Measurements from ENCODE around the gene CIC. TPM values are rescaled to one million over a fixed set of nuclear protein-coding genes. Genes with fewer than 3 reads are reported as not detected.
A peak's percentile ranks its signal among the peaks of the same experiment; 100 is the strongest.

CIC gene
- total and polyA plus RNA-seq, 10 of the 15 experiments (the other 5 are each of a cell fraction or from before 2014, with no cell fraction given), result 0.18 to 50.6 (median 7.1) TPM

- peaks cover 10% of the 10 kb centered on the region in 2 experiments; a peak in 3 of 4 replicates for H3K36me3 ChIP-seq (ENCODE audit: control insufficient read depth in 2 of 2, insufficient read depth in 2 of 2, low read length in 1 of 2)
- FAIRE-seq (peak; percentile 98), ATAC-seq (peak; percentile 96), DNase-seq (ENCODE audit: low read depth, low spot score) (peak; percentile 41)
- H3K4me3 ChIP-seq, result no peak overlapping the region
- no peaks in the 10 kb centered on the region for H3K79me2 ChIP-seq (ENCODE audit: control insufficient read depth, insufficient read depth, low read length)
- H3K9me3 ChIP-seq (replicated peaks; ENCODE audit: control insufficient read depth, insufficient read depth, low read length), result no peaks in the 10 kb centered on the region
- no TSS peak for BruUV-seq (replicated peaks)
- no peak overlapping the region for H2AFZ ChIP-seq (ENCODE audit: control insufficient read depth, low read depth, low read length)
- RAD21 ChIA-PET (ENCODE audit: unreplicated experiment), result interaction anchor here (0.7 to 1.1 kb wide), 4 partner anchors 49 to 163 kb away, joined by 3 read pairs; partner anchors contain the start of gene POU2F2
- intact Hi-C loops (cut with micrococcal nuclease; ENCODE audit: unreplicated experiment) (loop anchor here (5.0 kb wide), 1 partner anchor 164 kb away; the partner anchor contains the start of gene POU2F2), in situ Hi-C loops (cut with MboI) (no loop called here)
- H3K27me3 ChIP-seq (replicated peaks in 1 of 2; ENCODE audit: control insufficient read depth in 2 of 2, insufficient read depth in 2 of 2, low read length in 1 of 2), result no peaks in the 10 kb centered on the region
- CTCF ChIA-PET, result interaction anchor here (0.6 to 3.2 kb wide), 22 partner anchors 10 to 220 kb away, joined by 3 to 25 read pairs (median 4); partner anchors contain the start of genes POU2F2 and ZNF574
- SMC1A ChIA-PET (ENCODE audit: uncharacterized antibody, unreplicated experiment), result interaction anchor here (0.7 to 1.3 kb wide), 8 partner anchors 14 to 172 kb away, joined by 3 to 6 read pairs (median 4); no protein-coding TSS in a partner anchor
- POLR2A ChIA-PET, result interaction anchor here (1.0 to 1.4 kb wide), 3 partner anchors 9 to 167 kb away, joined by 3 to 4 read pairs (median 3); no protein-coding TSS in a partner anchor
- H3K9ac ChIP-seq (ENCODE audit: control insufficient read depth, insufficient read depth, low read length), result no peak overlapping the region
- H3K4me1 ChIP-seq (ENCODE audit: control insufficient read depth, insufficient read depth, low read length), result no peaks in the 10 kb centered on the region; the same call in 1 of the 2 replicates
- no peaks in the 10 kb centered on the region for H4K20me1 ChIP-seq (ENCODE audit: control insufficient read depth, insufficient read depth)
- no peak overlapping the region for H3K27ac ChIP-seq (ENCODE audit: control insufficient read depth, insufficient read depth)
- H3K4me2 ChIP-seq (ENCODE audit: control insufficient read depth, insufficient read depth), result no peak overlapping the region; the same call in 1 of the 2 replicates
- WGBS (ENCODE audit: insufficient coverage, insufficient replicate concordance, low lambda C conversion rate, missing lambda C conversion rate), result 71% methylated on average over 6 of the region's 6 CpGs
- TF ChIP-seq POLR2AphosphoS2 (IDR thresholded peaks at IDR 0.05; ENCODE audit: low read depth, low read length) (no peak), FOXK2 (IDR thresholded peaks at IDR 0.05) (no peak), RB1 (IDR thresholded peaks at IDR 0.05; ENCODE audit: borderline replicate concordance) (peak; percentile 39; the same call in 1 of the 2 replicates), YY1 (IDR thresholded peaks at IDR 0.05; ENCODE audit: low read depth, low read length) (peak; percentile 56; the same call in 1 of the 2 replicates), RAD21 (IDR thresholded peaks at IDR 0.05; ENCODE audit: insufficient read depth, low read depth, low read length) (peak; percentile 74), HDAC6 (IDR thresholded peaks at IDR 0.05; ENCODE audit: unreplicated experiment) (no peak), ZBTB33 (IDR thresholded peaks at IDR 0.05) (no peak)
- TF ChIP-seq, protein P1, sequence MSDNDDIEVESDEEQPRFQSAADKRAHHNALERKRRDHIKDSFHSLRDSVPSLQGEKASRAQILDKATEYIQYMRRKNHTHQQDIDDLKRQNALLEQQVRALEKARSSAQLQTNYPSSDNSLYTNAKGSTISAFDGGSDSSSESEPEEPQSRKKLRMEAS (IDR thresholded peaks at IDR 0.05; ENCODE audit: low read depth, low read length), result 0 out of 2 replicates have a peak, but pooled peaks have one; percentile 28
- TF ChIP-seq, protein P2, sequence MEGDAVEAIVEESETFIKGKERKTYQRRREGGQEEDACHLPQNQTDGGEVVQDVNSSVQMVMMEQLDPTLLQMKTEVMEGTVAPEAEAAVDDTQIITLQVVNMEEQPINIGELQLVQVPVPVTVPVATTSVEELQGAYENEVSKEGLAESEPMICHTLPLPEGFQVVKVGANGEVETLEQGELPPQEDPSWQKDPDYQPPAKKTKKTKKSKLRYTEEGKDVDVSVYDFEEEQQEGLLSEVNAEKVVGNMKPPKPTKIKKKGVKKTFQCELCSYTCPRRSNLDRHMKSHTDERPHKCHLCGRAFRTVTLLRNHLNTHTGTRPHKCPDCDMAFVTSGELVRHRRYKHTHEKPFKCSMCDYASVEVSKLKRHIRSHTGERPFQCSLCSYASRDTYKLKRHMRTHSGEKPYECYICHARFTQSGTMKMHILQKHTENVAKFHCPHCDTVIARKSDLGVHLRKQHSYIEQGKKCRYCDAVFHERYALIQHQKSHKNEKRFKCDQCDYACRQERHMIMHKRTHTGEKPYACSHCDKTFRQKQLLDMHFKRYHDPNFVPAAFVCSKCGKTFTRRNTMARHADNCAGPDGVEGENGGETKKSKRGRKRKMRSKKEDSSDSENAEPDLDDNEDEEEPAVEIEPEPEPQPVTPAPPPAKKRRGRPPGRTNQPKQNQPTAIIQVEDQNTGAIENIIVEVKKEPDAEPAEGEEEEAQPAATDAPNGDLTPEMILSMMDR (IDR thresholded peaks at IDR 0.05 in 2 of 3, conservative IDR thresholded peaks at IDR 0.05 in 1 of 3; ENCODE audit: control insufficient read depth in 2 of 3, extremely low read depth in 1 of 3, insufficient read depth in 1 of 3, low read depth in 3 of 3, low read length in 3 of 3), result peak; percentile 97 to 99 (median 99)
- TF ChIP-seq, protein P3, sequence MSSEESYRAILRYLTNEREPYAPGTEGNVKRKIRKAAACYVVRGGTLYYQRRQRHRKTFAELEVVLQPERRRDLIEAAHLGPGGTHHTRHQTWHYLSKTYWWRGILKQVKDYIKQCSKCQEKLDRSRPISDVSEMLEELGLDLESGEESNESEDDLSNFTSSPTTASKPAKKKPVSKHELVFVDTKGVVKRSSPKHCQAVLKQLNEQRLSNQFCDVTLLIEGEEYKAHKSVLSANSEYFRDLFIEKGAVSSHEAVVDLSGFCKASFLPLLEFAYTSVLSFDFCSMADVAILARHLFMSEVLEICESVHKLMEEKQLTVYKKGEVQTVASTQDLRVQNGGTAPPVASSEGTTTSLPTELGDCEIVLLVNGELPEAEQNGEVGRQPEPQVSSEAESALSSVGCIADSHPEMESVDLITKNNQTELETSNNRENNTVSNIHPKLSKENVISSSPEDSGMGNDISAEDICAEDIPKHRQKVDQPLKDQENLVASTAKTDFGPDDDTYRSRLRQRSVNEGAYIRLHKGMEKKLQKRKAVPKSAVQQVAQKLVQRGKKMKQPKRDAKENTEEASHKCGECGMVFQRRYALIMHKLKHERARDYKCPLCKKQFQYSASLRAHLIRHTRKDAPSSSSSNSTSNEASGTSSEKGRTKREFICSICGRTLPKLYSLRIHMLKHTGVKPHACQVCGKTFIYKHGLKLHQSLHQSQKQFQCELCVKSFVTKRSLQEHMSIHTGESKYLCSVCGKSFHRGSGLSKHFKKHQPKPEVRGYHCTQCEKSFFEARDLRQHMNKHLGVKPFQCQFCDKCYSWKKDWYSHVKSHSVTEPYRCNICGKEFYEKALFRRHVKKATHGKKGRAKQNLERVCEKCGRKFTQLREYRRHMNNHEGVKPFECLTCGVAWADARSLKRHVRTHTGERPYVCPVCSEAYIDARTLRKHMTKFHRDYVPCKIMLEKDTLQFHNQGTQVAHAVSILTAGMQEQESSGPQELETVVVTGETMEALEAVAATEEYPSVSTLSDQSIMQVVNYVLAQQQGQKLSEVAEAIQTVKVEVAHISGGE (CRISPR knock-in tag; IDR thresholded peaks at IDR 0.05), result no peak
These were observed 26.9 kb downstream of the CIC start for GRCh38 chr19:42295831-42296525.

All from GM12878 (cell line).